ENCODE data around the gene MEI1. TPM values are rescaled to one million over a fixed set of nuclear protein-coding genes. Genes with fewer than 3 reads are reported as not detected.
A peak's percentile ranks its signal among the peaks of the same experiment; 100 is the strongest.

The MEI1 gene
- polyA plus RNA-seq, 1 donor (not counting 4 experiments of a cell fraction or from before 2014, with no cell fraction given), result 0.10 TPM

DNA sequence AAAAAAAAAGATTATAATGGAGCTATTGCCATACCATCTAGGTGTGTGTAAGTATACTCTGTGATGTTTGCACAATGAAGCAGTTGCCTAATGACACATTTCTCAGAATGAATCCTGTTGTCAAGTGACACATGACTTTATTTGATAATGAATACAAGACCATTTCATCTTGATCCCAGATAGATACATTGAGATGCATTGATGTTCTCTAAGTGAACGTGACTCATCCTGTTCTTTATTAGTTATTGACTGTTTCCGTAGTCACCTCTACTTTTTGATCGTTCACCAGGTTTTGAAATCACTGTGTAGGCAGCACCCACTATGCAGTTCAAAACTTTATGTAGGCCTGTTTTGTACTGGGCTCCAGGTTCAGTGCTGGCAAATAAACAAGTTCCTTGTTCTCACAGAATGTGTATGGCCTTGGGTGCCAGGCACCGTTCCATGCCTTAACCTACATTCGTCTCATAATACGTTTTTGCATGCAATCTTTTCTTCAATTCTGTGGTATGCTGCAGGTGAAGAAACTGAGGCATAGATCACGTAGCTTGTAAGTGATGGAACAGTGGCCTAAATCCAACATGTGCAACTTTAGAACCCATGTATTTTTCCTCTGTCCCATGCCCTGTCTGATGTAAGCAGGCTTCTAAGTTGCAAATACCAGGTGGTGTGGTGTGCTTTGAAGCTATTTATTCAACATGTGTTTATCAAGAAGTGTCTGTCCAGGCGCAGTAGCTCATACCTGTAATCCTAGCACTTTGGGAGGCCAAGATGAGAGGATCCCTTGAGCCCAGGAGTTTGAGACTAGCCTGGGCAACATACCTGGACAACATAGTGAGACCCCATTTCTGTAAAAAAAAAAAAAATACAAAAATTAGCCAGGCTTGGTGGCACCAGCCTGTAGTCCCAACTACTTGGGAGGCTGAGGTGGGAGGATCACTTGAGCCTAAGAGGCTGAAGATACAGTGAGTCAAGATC, 144.0 kb downstream of the MEI1 start:
- Histone ChIP-seq H3K9ac (ENCODE audit: control insufficient read depth, extremely low read depth, insufficient read depth, low read length) (peak overlapping the region; percentile 9), H3K4me3 (ENCODE audit: control insufficient read depth in 2 of 3, extremely low read depth in 1 of 3, insufficient read depth in 2 of 3, low read depth in 1 of 3, low read length in 3 of 3) (no peak overlapping the region), H3K9me3 (ENCODE audit: control insufficient read depth, low read depth, low read length) (no peaks in the 10 kb centered on the region), H2AFZ (ENCODE audit: control insufficient read depth, low read length) (no peak overlapping the region), H3K36me3 (ENCODE audit: control insufficient read depth in 2 of 2, extremely low read depth in 1 of 2, insufficient read depth in 2 of 2, low read length in 2 of 2) (peaks cover 4 to 33% of the 10 kb centered on the region in 2 experiments), H3K27me3 (ENCODE audit: control insufficient read depth, extremely low read depth, insufficient read depth, low read length) (no peaks in the 10 kb centered on the region), H3K9me1 (ENCODE audit: control insufficient read depth, extremely low read depth, insufficient read depth, low read length) (peaks cover 12% of the 10 kb centered on the region), H3K4me2 (ENCODE audit: control insufficient read depth, extremely low read depth, insufficient read depth, low read depth, low read length) (no peak overlapping the region), H3K79me2 (ENCODE audit: control insufficient read depth, insufficient read depth, low read length) (peaks cover 95% of the 10 kb centered on the region), H3K27ac (ENCODE audit: control insufficient read depth, insufficient read depth, low read length) (peak overlapping the region; percentile 56), H3K4me1 (ENCODE audit: control insufficient read depth, extremely low read depth, insufficient read depth, low read length) (peaks cover 80% of the 10 kb centered on the region), H4K20me1 (ENCODE audit: control insufficient read depth, extremely low read depth, insufficient read depth, low read length) (peaks cover 14% of the 10 kb centered on the region)
- dilution Hi-C loops (cut with MboI; ENCODE audit: extremely low pct_ligation_motif_present, low sequenced_read_pairs), result no loop called here
- DNase-seq (ENCODE audit: low read depth, low spot score) (no peak), FAIRE-seq (no peak)
- TF ChIP-seq CTCF (optimal IDR thresholded peaks at IDR 0.05 in 1 of 3, IDR thresholded peaks at IDR 0.05 in 1 of 3, conservative IDR thresholded peaks at IDR 0.05 in 1 of 3; ENCODE audit: extremely low read depth in 1 of 3, insufficient read depth in 2 of 3, low read length in 3 of 3), result no peak
- TF ChIP-seq EZH2 (IDR thresholded peaks at IDR 0.05; ENCODE audit: low read length), result no peak

DNA sequence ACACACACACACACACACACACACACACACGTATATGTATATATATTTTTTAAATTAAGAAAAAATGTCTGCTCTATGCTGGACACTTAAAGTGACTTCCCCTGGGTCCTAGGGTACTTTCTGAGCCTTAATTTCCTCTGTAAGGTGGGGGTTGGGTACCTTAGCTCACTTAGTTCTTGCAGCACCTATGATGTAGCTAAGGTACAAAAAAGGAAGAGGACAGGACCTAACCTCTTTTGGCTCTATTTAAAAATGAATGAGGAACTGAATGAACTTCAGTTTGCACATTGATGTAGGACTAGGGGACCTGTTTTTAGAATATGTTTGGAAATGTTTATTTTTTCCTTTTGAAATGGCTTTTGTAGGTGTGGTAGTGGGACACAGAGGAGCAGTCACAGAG, 144.7 kb downstream of the MEI1 start:
- dilution Hi-C loops (cut with MboI; ENCODE audit: extremely low pct_ligation_motif_present, low sequenced_read_pairs), result no loop called here
- FAIRE-seq, result no peak
- H4K20me1 ChIP-seq (ENCODE audit: control insufficient read depth, extremely low read depth, insufficient read depth, low read length), result peaks cover 14% of the 10 kb centered on the region

More for the DNA sequence above, 144.7 kb downstream of the MEI1 start:
- Histone ChIP-seq H3K36me3 (ENCODE audit: control insufficient read depth in 2 of 2, extremely low read depth in 1 of 2, insufficient read depth in 2 of 2, low read length in 2 of 2) (peaks cover 4 to 38% of the 10 kb centered on the region in 2 experiments), H2AFZ (ENCODE audit: control insufficient read depth, low read length) (no peak overlapping the region), H3K4me3 (ENCODE audit: control insufficient read depth in 2 of 3, extremely low read depth in 1 of 3, insufficient read depth in 2 of 3, low read depth in 1 of 3, low read length in 3 of 3) (no peak overlapping the region), H3K27ac (ENCODE audit: control insufficient read depth, insufficient read depth, low read length) (peak overlapping the region; percentile 19), H3K27me3 (ENCODE audit: control insufficient read depth, extremely low read depth, insufficient read depth, low read length) (no peaks in the 10 kb centered on the region), H3K9me1 (ENCODE audit: control insufficient read depth, extremely low read depth, insufficient read depth, low read length) (peaks cover 14% of the 10 kb centered on the region), H3K4me1 (ENCODE audit: control insufficient read depth, extremely low read depth, insufficient read depth, low read length) (peaks cover 74% of the 10 kb centered on the region), H3K9ac (ENCODE audit: control insufficient read depth, extremely low read depth, insufficient read depth, low read length) (no peak overlapping the region), H3K9me3 (ENCODE audit: control insufficient read depth, low read depth, low read length) (no peaks in the 10 kb centered on the region), H3K79me2 (ENCODE audit: control insufficient read depth, insufficient read depth, low read length) (peaks cover 97% of the 10 kb centered on the region), H3K4me2 (ENCODE audit: control insufficient read depth, extremely low read depth, insufficient read depth, low read depth, low read length) (peak overlapping the region; percentile 35)
- DNase-seq (ENCODE audit: low read depth, low spot score), result no peak
- TF ChIP-seq CTCF (optimal IDR thresholded peaks at IDR 0.05 in 1 of 3, IDR thresholded peaks at IDR 0.05 in 1 of 3, conservative IDR thresholded peaks at IDR 0.05 in 1 of 3; ENCODE audit: extremely low read depth in 1 of 3, insufficient read depth in 2 of 3, low read length in 3 of 3), result no peak
- no peak for TF ChIP-seq EZH2 (IDR thresholded peaks at IDR 0.05; ENCODE audit: low read length)
